HG03432 (cell line): ENCODE measurements around the gene LELP1.
"Not testable (repeated sequence)": the region's sequence is repeated elsewhere in the genome, so short reads cannot be mapped to it uniquely, and the experiment has no call there.

ENCODE experiments used
- ATAC-seq: cut with Tn5 transposase; IDR thresholded peaks from one replicate; pipeline ENCODE4 v1.9.1; 2021; ENCODE audit warnings: mild to moderate bottlenecking, moderate library complexity; ENCODE audit not compliant: unreplicated experiment

The LELP1 gene

GRCh38 chr1:153228491-153228890 lies 25.3 kb downstream of the LELP1 start:
- ATAC-seq = no peak

- ATAC-seq = not testable (repeated sequence)
These were observed 26.0 kb downstream of the LELP1 start for GRCh38 chr1:153229076-153229829.

GRCh38 chr1:153231363-153231762 lies 28.1 kb downstream of the LELP1 start:
- ATAC-seq = no peak

GRCh38 chr1:153231785-153232184 lies 28.6 kb downstream of the LELP1 start:
- no peak for ATAC-seq

- no peak for ATAC-seq
These were observed 29.3 kb downstream of the LELP1 start for GRCh38 chr1:153232553-153232952.

GRCh38 chr1:153233448-153233847 lies 30.2 kb downstream of the LELP1 start:
- no peak for ATAC-seq

- ATAC-seq = no peak
These were observed 35.3 kb downstream of the LELP1 start for GRCh38 chr1:153238527-153238926.

GRCh38 chr1:153242160-153242559 lies 38.9 kb downstream of the LELP1 start:
- no peak for ATAC-seq

- no peak for ATAC-seq
These were observed 42.2 kb downstream of the LELP1 start for GRCh38 chr1:153245466-153245865.

- no peak for ATAC-seq
These were observed 42.8 kb downstream of the LELP1 start for GRCh38 chr1:153246018-153246417.

- ATAC-seq = no peak
These were observed 43.6 kb downstream of the LELP1 start for GRCh38 chr1:153246825-153247224.

GRCh38 chr1:153248176-153248879 lies 45.1 kb downstream of the LELP1 start:
- no peak for ATAC-seq

- ATAC-seq = no peak
These were observed 46.9 kb downstream of the LELP1 start for GRCh38 chr1:153250166-153250565.

GRCh38 chr1:153251087-153251486 lies 47.9 kb downstream of the LELP1 start:
- no peak for ATAC-seq

GRCh38 chr1:153251562-153251961 lies 48.3 kb downstream of the LELP1 start:
- ATAC-seq = no peak

GRCh38 chr1:153251988-153252387 lies 48.8 kb downstream of the LELP1 start:
- ATAC-seq = no peak

GRCh38 chr1:153253076-153253475 lies 49.8 kb downstream of the LELP1 start:
- no peak for ATAC-seq

- peak; percentile 77 for ATAC-seq
These were observed 50.5 kb downstream of the LELP1 start for GRCh38 chr1:153253693-153254092.
